Astrocyte of the spinal cord (primary cell): ENCODE measurements around the gene CCDC134.

ENCODE experiments used
- DNase-seq: peaks from one replicate; pipeline ENCODE4 v3.0.0; 2011; ENCODE audit warnings: low read depth, low spot score
- H3K4me3 ChIP-seq: 2 replicates; pipeline ENCODE4 v1.5.1; 2011; ENCODE audit warnings: low read depth, mild to moderate bottlenecking, low read length, moderate library complexity
- CTCF ChIP-seq: IDR thresholded peaks from 2 replicates; pipeline ENCODE4 v1.5.1; 2012; ENCODE audit warnings: low read depth, mild to moderate bottlenecking, low read length, inconsistent platforms
- in situ Hi-C: cut with HindIII; loops from 2 replicates; pipeline ENCODE4 v1.10.0; 2017; ENCODE audit warnings: low sequenced_read_pairs

Gene CCDC134

GRCh38 chr22:41766476-41766875, 34.0 kb upstream of the CCDC134 start:
- no peak for DNase-seq
- H3K4me3 ChIP-seq = no peak overlapping the region
- in situ Hi-C loops = no loop called here
- no peak for TF ChIP-seq CTCF

- in situ Hi-C loops = no loop called here
- no peak for TF ChIP-seq CTCF
- no peak overlapping the region for H3K4me3 ChIP-seq
- DNase-seq = peak; percentile 14
Observed at GRCh38 chr22:41768430-41768829, 32.0 kb upstream of the CCDC134 start.

GRCh38 chr22:41770715-41771468, 29.6 kb upstream of the CCDC134 start:
- in situ Hi-C loops = no loop called here
- no peak for DNase-seq
- H3K4me3 ChIP-seq = no peak overlapping the region
- no peak for TF ChIP-seq CTCF

- in situ Hi-C loops = no loop called here
- no peak for DNase-seq
- no peak for TF ChIP-seq CTCF
- H3K4me3 ChIP-seq = no peak overlapping the region
Observed at GRCh38 chr22:41772198-41772597, 28.3 kb upstream of the CCDC134 start.

GRCh38 chr22:41772645-41773044, 27.8 kb upstream of the CCDC134 start:
- in situ Hi-C loops = no loop called here
- no peak for TF ChIP-seq CTCF
- H3K4me3 ChIP-seq = no peak overlapping the region
- no peak for DNase-seq

GRCh38 chr22:41775338-41775737, 25.1 kb upstream of the CCDC134 start:
- in situ Hi-C loops = no loop called here
- no peak overlapping the region for H3K4me3 ChIP-seq
- no peak for TF ChIP-seq CTCF
- no peak for DNase-seq
